SU-DHL-6 (cell line): Measurements from ENCODE around the gene FCN2.

Source experiments
- H2AFZ ChIP-seq: fragments of 200-600 bp; sonication (generic); 2 replicates; pipeline ENCODE4 v1.6.1; 2014; ENCODE audit warnings: low read depth, mild to moderate bottlenecking, moderate library complexity, mixed read lengths, antibody characterized with exemption, low read length; ENCODE audit not compliant: severe bottlenecking
- H3F3A ChIP-seq: fragments of 200-600 bp; shearing (Covaris generic); 2 replicates; pipeline ENCODE4 v1.6.0; 2016; ENCODE audit warnings: antibody characterized with exemption, mild to moderate bottlenecking; ENCODE audit not compliant: insufficient read depth
- H3K27ac ChIP-seq: fragments of 200-600 bp; sonication (generic); 2 replicates; pipeline ENCODE4 v1.5.1; 2016; ENCODE audit warnings: low read depth, mild to moderate bottlenecking, low read length, moderate library complexity, mixed read lengths
- H3K27me3 ChIP-seq: fragments of 200-600 bp; sonication (generic), shearing (Covaris generic); 2 replicates; pipeline ENCODE4 v1.6.0; 2014; ENCODE audit warnings: mild to moderate bottlenecking, low read length
- H3K36me3 ChIP-seq: fragments of 200-600 bp; sonication (generic); 2 replicates; pipeline ENCODE4 v1.6.1; 2014; ENCODE audit warnings: mild to moderate bottlenecking, low read length, mixed read lengths
- H3K4me2 ChIP-seq: fragments of 300-600, 200-600 bp; shearing (Covaris generic), sonication (generic); 2 replicates; pipeline ENCODE4 v1.6.0; 2014; ENCODE audit warnings: low read length, low read depth, mild to moderate bottlenecking; ENCODE audit not compliant: poor library complexity, severe bottlenecking
- H3K4me3 ChIP-seq: fragments of 200-600 bp; sonication (generic); 2 replicates; pipeline ENCODE4 v1.5.1; 2014; ENCODE audit warnings: antibody characterized with exemption, low read length, mild to moderate bottlenecking, mixed read lengths; ENCODE audit not compliant: insufficient read depth, poor library complexity, severe bottlenecking
- H3K79me2 ChIP-seq: fragments of 200-600 bp; sonication (generic); 2 replicates; pipeline ENCODE4 v1.6.1; 2014; ENCODE audit warnings: mild to moderate bottlenecking, low read length, moderate library complexity; ENCODE audit not compliant: insufficient read depth
- H3K9ac ChIP-seq: fragments of 200-600 bp; sonication (generic); 2 replicates; pipeline ENCODE4 v1.7.0; 2014; ENCODE audit warnings: mild to moderate bottlenecking, low read length
- H3K9me2 ChIP-seq: fragments of 200-600 bp; sonication (generic); replicated peaks from 2 replicates; pipeline ENCODE4 v1.6.1; 2014; ENCODE audit warnings: low read length; ENCODE audit not compliant: insufficient read depth
- H3K9me3 ChIP-seq: fragments of 200-600 bp; sonication (generic); 2 replicates; pipeline ENCODE4 v1.6.1; 2014; ENCODE audit warnings: low read length, mixed read lengths; ENCODE audit not compliant: insufficient read depth
- H4K20me1 ChIP-seq: fragments of 200-600 bp; sonication (generic); 2 replicates; pipeline ENCODE4 v1.6.1; 2014; ENCODE audit warnings: low read depth, mild to moderate bottlenecking, antibody characterized with exemption, low read length, moderate library complexity, mixed read lengths
- EZH2phosphoT487 ChIP-seq: fragments of 200-600 bp; sonication (generic), shearing (Covaris generic); conservative IDR thresholded peaks from 2 replicates; pipeline ENCODE4 v1.6.1; 2018; ENCODE audit warnings: mild to moderate bottlenecking, antibody characterized with exemption, low read length, moderate library complexity, mixed read lengths
- TF ChIP-seq, protein P1 (sequence below): fragments of 200-600 bp; sonication (generic); IDR thresholded peaks from one replicate; pipeline ENCODE4 v1.5.1; 2017; ENCODE audit warnings: antibody characterized with exemption, mild to moderate bottlenecking, low read length, moderate library complexity; ENCODE audit not compliant: insufficient read depth, poor library complexity, severe bottlenecking

The FCN2 gene

DNA sequence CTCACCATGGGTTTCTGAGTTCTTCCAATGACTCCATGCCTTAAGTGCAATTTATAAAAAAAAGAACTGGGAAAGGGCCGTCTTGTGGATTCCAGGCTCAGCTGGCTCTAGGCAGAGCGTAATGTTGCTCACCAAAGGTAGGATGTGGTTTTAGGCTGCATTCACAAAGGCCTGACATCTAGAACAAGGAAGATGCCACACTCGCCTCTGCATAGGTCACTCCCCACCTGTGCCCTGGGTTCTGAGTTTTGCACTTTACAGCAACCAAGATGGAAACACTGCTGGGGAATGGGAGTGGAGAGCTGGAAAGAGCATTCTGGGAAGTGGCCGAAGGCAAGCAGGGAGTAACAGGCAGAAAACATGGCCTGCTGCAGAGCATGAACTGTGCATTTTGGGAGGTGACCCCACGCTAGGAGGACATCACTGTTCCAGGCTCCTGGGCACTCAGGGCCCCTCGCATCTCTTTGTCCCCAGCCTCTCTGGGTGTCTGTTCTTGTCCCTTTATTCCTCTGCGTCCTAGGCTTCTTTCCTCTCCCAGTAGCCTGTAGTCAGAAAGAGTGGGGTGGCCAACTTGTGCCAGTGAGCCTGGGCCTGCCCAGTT is 12.3 kb downstream of the FCN2 start:
- no peaks in the 10 kb centered on the region for H3K36me3 ChIP-seq
- no peak overlapping the region for H3K4me2 ChIP-seq
- no peak for TF ChIP-seq EZH2phosphoT487
- TF ChIP-seq, protein P1, sequence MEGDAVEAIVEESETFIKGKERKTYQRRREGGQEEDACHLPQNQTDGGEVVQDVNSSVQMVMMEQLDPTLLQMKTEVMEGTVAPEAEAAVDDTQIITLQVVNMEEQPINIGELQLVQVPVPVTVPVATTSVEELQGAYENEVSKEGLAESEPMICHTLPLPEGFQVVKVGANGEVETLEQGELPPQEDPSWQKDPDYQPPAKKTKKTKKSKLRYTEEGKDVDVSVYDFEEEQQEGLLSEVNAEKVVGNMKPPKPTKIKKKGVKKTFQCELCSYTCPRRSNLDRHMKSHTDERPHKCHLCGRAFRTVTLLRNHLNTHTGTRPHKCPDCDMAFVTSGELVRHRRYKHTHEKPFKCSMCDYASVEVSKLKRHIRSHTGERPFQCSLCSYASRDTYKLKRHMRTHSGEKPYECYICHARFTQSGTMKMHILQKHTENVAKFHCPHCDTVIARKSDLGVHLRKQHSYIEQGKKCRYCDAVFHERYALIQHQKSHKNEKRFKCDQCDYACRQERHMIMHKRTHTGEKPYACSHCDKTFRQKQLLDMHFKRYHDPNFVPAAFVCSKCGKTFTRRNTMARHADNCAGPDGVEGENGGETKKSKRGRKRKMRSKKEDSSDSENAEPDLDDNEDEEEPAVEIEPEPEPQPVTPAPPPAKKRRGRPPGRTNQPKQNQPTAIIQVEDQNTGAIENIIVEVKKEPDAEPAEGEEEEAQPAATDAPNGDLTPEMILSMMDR = no peak
- no peaks in the 10 kb centered on the region for H3K79me2 ChIP-seq
- H3K4me3 ChIP-seq = no peak overlapping the region
- H3F3A ChIP-seq = peaks cover 12% of the 10 kb centered on the region
- H3K9ac ChIP-seq = no peak overlapping the region
- H3K27me3 ChIP-seq = no peaks in the 10 kb centered on the region
- H3K27ac ChIP-seq = no peak overlapping the region
- no peak overlapping the region for H2AFZ ChIP-seq
- no peaks in the 10 kb centered on the region for H3K9me2 ChIP-seq
- no peaks in the 10 kb centered on the region for H4K20me1 ChIP-seq
- H3K9me3 ChIP-seq = no peaks in the 10 kb centered on the region

DNA sequence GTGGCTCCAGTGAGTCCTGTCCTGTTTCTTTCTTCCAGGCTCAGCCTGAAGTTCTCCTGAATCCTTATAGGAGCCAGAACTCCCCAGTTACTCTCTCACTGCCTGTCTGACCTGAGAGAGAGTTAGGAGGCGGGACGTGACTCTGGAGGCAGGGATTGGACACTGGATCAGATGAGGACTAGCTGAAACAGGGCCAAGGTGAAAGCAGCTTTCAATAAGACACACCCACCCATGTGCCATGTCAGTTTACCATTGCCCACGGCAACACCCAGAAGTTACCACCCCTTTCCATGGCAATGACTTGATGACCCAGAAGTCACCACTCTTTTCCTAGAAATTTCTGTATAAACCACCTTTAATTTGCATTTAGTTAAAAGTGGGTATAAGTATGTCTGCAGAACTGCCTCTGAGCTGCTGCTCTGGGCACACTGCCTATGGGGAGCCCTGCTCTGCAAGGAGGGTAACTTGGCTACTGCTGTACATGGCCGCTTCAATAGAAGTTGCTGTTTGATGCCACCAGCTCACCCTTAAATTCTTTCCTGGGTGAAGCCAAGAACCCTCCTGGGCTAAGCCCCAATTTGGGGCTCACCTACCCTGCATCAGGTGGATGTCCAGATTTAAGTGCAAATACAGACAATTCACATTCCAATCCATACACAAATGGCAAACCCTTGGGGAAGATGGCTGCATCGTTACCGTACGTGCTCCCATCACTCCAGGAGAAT is 13.7 kb downstream of the FCN2 start:
- no peak overlapping the region for H2AFZ ChIP-seq
- H3K9me2 ChIP-seq = no peaks in the 10 kb centered on the region
- no peak overlapping the region for H3K9ac ChIP-seq
- H3K27me3 ChIP-seq = no peaks in the 10 kb centered on the region
- no peak overlapping the region for H3K27ac ChIP-seq
- no peaks in the 10 kb centered on the region; the same call in 1 of the 2 replicates for H3K9me3 ChIP-seq
- H3K79me2 ChIP-seq = no peaks in the 10 kb centered on the region
- no peak for TF ChIP-seq EZH2phosphoT487
- TF ChIP-seq, protein P1 = no peak
- H3K36me3 ChIP-seq = no peaks in the 10 kb centered on the region
- H4K20me1 ChIP-seq = no peaks in the 10 kb centered on the region
- no peak overlapping the region for H3K4me3 ChIP-seq
- H3F3A ChIP-seq = peaks cover 8% of the 10 kb centered on the region
- no peak overlapping the region for H3K4me2 ChIP-seq

DNA sequence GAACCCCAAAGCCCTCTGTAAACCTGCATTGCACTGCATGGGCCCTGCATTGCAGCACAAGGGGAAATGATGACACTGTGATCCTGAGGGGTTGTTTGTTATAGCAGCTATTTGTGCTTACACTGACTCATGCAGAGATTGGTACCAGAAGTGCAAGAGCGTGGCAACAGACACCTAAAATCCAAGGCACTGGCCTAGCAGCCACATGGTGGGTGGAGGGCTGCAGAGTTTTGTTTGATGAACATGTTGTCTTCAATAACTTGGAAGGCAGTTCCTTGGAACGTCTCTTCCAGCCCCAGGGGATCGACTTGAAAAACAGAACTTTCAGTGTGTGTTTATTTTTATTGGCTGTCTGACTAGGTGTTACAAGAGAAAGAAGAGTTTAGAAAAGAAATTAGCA is 14.5 kb downstream of the FCN2 start:
- Histone ChIP-seq H3K9me3 (no peaks in the 10 kb centered on the region; the same call in 1 of the 2 replicates), H3K79me2 (no peaks in the 10 kb centered on the region), H3K36me3 (no peaks in the 10 kb centered on the region), H4K20me1 (no peaks in the 10 kb centered on the region), H3K27ac (no peak overlapping the region), H3K27me3 (no peaks in the 10 kb centered on the region), H3K4me3 (no peak overlapping the region), H3K9ac (no peak overlapping the region), H3F3A (peaks cover 6% of the 10 kb centered on the region), H2AFZ (no peak overlapping the region), H3K9me2 (no peaks in the 10 kb centered on the region), H3K4me2 (no peak overlapping the region)
- no peak for TF ChIP-seq EZH2phosphoT487
- TF ChIP-seq, protein P1 = no peak
